HG03354 (cell line): ENCODE data around the gene GSK3A.
A peak's percentile ranks its signal among the peaks of the same experiment; 100 is the strongest.

Experiments used
- ATAC-seq: cut with Tn5 transposase; IDR thresholded peaks from one replicate; pipeline ENCODE4 v1.9.1; 2021; ENCODE audit warnings: mild to moderate bottlenecking; ENCODE audit not compliant: unreplicated experiment, poor library complexity, severe bottlenecking

The GSK3A gene

DNA sequence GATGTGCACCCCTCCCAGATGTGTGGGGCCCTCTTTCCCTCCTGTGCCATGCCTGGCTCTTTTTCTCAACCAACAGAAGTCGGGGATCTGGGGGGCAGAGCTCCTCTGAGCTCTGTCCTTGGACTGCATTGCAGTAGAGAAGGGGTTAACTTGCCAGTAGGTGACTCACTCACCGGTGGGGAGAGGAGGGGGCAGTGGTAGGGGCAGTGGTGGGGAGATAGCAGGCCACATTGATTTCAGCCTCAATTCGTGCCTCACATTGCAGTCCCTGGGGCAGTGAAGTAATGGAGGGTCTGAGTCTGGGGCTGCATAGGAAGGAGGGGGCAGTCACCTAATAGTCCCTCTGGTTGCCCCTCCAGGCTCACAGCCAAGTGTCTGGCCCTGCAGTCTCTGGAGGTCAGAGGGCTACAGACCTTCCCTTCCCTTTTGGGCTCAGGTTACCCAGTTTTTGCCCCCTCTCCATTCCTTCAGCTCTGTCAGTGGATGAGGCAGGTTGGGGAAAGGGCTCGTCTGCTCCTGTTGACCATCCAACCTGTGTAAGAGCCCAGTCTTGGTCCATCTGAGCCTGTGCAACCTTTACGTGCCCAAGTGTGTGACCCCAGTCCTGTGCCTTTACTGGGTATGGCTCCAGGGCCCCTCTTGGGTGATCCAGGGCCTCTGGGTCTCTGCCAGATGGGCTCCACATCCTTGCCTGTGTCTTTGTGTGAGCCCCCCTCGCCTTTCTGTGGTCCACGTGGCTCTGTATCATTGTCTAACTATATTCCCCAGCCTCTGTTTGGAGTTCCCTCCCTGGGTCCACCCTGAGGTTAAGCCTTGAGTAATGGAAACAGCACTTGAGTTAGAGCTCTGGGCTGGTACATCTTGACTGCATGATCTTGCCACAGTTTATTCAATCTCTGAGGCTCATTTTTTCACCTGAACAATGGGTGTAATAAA is 39.7 kb upstream of the GSK3A start:
- no peak for ATAC-seq

DNA sequence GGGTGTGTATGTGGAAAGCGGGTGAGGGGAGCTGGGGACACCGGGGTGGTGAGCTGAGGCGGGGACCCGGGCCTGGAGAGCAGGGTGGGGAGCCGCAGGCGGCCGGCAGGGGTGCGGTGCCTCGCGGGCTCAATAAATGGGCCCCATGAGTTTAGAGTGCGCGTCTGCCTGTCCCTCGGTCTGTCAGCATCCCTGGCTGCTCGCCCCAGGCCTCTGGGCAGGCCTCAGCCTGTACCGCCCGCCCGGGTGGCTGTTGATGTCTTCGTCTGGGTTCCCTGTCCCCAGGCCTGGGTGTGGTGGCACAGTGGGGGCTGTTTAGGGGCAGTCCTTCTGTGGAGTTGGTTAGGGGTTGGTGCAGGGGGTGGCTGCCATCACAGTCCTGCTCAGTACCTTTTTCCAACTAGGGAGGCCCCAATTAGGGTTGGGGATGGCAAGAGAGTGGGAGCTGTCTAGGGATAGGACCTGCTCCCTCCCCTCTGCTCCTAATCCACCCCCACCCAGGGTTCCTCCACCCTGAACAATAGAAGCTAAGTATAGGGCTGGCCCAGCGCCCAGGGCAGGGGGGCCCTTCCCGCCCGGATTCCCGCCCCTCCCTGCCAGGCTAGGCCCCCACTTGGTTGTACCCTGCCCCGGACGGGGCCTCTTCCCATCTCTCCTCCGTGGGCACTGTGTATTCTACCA is 38.9 kb upstream of the GSK3A start:
- no peak for ATAC-seq

GRCh38 chr19:42280815-42281145 is 38.4 kb upstream of the GSK3A start:
- no peak for ATAC-seq

- peak; percentile 40 for ATAC-seq
Measured at GRCh38 chr19:42279902-42280814, 37.8 kb upstream of the GSK3A start.

GRCh38 chr19:42279155-42279901 is 36.9 kb upstream of the GSK3A start:
- ATAC-seq = no peak

DNA sequence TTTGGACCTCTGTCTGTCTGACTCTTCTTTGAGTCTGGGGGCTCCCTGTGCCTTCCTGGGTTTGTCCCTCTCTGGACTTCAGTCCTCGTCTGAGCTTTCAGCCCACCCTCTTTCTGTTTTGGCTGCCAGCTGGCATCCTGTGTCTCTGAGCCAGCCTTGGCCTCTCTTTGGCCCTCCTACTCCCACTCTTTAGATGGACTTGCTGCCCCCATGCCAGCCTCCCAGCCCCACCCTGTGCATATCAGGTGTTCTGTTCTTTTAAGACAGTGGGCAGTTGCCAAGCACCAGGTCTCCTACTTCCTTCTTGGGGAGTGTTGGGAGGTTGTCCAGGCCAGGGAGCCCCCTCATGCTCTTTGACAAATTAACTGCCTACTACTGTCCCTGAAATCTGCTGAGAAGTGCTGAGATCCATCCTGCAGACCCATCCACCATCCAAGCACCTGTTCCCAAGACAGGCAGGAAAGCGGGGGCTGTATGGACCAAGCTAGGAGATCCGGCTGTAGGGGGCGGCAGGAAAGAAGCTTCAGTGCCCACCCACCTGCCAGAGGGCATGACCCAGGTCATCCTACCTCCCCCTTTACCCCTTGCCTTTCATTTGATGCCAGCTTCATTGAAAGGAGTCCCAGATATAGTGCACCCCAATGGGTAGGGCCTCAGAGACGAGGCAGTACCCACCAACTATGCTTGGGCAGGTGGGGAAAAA is 36.2 kb upstream of the GSK3A start:
- no peak for ATAC-seq

GRCh38 chr19:42277821-42278451 is 35.5 kb upstream of the GSK3A start:
- no peak for ATAC-seq

DNA sequence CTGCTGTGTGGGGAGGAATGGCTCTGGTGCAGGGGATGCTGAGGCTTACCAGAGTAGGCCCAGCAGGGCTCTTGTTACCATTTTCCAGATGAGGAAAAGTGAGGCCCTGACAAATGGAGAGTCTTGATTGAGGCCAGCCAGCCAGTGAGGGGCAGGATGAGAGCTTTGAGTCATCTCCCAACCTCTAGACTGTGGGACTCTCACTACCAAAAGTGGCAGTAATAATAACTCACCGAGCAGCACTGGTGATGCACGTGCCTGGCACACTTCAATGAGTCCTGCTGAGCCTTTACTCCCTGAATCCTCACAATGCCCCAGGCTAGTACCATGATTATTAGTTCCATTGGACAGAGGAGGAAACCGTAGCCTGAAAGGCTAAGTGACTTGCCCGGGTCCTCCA is 34.4 kb upstream of the GSK3A start:
- no peak for ATAC-seq

DNA sequence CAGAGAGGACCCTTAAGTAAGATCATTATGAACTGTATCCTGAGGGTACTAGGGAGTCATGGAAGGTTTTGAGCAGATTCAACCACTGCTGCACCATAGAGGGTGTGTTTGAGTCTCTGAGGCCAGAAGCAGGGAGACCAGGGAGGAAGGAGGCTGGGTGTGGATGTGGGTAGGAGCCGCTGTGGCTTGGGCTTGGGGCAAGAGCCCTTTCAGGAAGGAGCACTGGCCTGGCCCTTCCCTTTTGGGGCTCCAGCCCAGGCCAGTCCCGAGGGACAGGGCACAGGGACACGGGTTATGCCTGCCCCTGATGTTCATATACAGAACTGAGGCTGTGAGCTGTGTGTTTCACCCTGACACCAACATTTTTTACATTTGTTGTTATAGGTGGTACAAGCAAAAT is 33.9 kb upstream of the GSK3A start:
- ATAC-seq = no peak

GRCh38 chr19:42275517-42275916 is 33.1 kb upstream of the GSK3A start:
- ATAC-seq = no peak

DNA sequence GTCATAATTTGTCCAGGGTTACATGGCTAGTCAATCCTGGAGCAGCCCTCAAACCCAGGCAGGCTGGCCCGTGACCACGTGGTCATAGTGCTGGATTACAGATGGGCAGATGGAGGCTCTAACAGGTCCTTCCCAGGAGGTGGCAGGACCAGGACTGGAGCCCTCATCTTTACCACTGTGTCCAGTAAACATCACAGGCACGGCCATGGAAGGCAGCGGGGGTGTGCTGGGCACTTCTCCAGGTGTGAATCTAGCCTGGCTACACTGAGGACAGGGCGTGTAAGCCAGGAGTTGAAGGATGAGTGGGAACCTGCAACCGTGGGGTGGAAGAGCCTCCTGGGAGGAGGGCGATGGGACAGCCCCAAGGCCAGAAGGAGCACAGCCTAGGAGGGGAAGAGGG is 32.7 kb upstream of the GSK3A start:
- no peak for ATAC-seq

- ATAC-seq = no peak
Measured at GRCh38 chr19:42274065-42274682, 31.8 kb upstream of the GSK3A start.

DNA sequence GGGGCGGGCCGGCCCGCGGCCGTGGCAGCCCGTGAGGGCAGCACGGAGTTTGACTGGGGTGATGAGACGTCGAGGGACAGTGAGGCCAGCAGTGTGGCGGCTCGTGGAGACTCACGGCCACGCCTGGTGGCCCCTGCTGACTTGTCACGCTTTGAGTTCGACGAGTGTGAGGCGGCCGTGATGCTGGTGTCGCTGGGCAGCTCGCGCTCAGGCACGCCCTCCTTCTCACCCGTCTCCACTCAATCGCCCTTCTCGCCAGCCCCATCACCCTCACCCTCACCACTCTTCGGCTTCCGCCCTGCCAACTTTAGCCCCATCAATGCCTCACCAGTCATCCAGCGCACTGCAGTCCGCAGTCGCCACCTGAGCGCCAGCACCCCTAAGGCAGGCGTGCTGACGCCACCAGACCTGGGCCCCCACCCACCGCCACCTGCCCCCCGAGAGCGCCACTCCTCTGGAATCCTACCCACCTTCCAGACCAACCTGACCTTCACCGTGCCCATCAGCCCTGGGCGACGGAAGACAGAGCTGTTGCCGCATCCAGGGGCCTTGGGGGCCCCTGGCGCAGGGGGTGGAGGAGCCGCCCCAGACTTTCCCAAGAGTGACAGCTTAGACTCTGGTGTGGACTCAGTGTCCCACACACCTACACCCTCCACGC is 31.1 kb upstream of the GSK3A start:
- no peak for ATAC-seq

DNA sequence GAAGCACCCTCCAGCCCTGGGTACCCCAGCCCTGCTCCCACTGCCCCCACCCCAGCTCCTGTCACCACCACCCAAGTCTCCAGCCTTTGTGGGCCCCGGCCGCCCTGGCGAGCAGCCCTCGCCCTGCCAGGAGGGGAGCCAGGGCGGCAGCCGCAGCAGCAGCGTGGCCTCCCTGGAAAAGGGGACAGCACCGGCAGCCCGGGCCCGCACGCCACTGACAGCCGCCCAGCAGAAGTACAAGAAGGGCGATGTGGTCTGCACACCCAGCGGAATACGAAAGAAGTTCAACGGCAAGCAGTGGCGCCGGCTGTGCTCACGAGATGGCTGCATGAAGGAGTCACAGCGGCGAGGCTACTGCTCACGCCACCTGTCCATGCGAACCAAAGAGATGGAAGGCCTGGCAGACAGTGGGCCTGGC is 30.6 kb upstream of the GSK3A start:
- no peak for ATAC-seq

DNA sequence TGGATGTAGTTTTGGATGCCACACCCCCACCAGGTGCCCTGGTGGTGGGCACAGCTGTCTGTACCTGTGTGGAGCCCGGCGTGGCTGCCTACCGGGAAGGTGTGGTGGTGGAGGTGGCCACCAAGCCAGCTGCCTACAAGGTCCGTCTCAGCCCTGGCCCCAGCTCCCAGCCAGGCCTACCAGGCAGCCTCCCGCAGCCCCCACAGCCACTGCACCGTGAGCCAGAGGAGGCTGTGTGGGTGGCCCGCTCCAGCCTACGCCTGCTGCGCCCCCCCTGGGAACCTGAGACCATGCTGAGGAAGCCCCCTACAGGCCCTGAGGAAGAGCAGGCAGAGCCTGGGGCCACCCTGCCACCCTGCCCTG is 30.1 kb upstream of the GSK3A start:
- ATAC-seq = no peak

GRCh38 chr19:42271861-42272534 is 29.6 kb upstream of the GSK3A start:
- no peak for ATAC-seq

DNA sequence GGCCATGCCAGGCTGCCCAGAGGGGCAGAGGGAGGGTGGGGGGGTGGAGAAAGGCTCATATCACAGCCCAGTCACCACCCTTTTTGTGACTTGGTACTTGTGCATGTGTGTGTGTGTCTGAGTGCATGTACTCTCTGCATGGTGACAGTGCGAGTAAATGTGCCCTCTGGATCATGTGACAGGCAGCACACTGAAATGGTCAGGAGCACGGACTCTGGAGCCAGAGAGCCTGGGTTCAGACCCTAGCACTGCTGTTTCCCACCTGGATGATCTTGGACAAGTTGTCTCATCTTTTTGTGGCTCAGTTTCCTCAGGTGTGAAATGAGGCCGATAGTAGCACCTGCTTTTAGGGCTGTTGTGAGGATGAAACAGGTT is 28.6 kb upstream of the GSK3A start:
- no peak for ATAC-seq
